Choroid plexus epithelial cell (primary cell): ENCODE results near the gene ARF1.

Source experiments
- DNase-seq: peaks from one replicate; pipeline ENCODE4 v3.0.0-alpha.2; 2010; ENCODE audit warnings: low read depth
- H3K4me3 ChIP-seq: 2 replicates; pipeline ENCODE4 v1.5.1; 2011; ENCODE audit warnings: low read depth, mild to moderate bottlenecking, control low read depth, low read length, moderate library complexity
- TF ChIP-seq, protein P1 (sequence below): conservative IDR thresholded peaks from 2 replicates; pipeline ENCODE4 v1.5.1; 2011; ENCODE audit warnings: low read depth, mild to moderate bottlenecking, control low read depth, inconsistent platforms, low read length, moderate library complexity

Gene ARF1

DNA sequence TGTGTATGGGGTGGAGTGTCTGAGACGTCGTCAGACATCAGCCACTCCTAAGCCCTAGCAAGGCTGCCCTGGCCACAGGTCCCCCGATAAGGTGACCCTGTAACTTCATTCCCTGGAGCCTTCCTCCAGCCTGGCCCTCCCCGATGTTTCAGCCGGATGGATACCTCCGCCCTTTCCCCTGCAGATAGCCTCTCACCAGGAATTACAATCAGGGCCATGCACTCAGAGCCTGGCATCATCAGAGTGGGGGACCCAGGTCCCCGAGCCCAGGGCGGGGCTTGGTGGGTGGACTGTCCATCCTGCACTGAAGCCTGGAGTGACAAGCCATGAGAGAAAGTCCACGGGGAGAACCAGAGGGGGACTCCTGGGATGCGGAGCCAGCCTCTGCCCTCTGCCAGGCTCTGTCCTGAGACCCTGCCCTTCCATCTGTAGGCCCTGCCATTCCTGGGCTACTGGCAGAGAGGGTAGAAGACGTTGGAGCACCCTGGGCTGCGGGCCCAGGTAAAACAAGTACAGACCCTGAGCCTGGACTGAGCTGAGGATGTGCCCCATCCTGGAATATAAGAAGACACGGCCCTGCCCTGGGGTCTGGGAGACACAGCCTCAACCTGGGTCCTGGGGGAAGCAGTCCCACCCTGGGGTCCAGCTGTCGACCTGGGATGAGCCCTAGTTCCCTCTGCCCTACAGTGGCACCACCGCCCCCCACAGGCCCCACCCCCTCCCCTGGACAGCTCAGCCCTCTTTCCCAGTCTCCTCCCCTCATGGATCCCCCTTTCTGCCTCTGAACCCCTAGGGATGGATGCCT is 16.8 kb upstream of the ARF1 start:
- TF ChIP-seq, protein P1, sequence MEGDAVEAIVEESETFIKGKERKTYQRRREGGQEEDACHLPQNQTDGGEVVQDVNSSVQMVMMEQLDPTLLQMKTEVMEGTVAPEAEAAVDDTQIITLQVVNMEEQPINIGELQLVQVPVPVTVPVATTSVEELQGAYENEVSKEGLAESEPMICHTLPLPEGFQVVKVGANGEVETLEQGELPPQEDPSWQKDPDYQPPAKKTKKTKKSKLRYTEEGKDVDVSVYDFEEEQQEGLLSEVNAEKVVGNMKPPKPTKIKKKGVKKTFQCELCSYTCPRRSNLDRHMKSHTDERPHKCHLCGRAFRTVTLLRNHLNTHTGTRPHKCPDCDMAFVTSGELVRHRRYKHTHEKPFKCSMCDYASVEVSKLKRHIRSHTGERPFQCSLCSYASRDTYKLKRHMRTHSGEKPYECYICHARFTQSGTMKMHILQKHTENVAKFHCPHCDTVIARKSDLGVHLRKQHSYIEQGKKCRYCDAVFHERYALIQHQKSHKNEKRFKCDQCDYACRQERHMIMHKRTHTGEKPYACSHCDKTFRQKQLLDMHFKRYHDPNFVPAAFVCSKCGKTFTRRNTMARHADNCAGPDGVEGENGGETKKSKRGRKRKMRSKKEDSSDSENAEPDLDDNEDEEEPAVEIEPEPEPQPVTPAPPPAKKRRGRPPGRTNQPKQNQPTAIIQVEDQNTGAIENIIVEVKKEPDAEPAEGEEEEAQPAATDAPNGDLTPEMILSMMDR: no peak
- H3K4me3 ChIP-seq: no peak overlapping the region
- DNase-seq: no peak

DNA sequence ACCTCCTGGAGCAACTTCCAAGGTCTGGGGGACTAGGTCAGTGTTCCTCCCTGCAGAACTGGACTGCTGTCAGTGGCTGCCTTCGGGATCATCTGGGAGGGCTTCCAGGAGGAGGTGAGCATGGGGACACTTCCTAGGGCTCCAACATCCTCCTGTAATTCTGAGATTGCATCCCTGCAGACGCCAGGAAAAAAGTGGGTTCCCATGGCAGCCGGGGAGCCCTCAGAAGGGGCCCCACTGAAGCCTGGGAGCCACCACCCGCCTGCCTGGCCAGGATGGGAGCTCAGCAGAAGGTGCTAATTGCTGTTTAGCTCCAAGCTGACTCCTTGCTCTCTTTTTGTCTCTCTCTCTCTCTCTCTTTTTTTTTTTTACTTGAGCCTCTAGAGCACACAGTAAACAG is 16.1 kb upstream of the ARF1 start:
- no peak for DNase-seq
- TF ChIP-seq, protein P1: no peak
- H3K4me3 ChIP-seq: no peak overlapping the region

- no peak for DNase-seq
- no peak overlapping the region for H3K4me3 ChIP-seq
- TF ChIP-seq, protein P1: no peak
These were observed 15.4 kb upstream of the ARF1 start for GRCh38 chr1:228066891-228067654.

- no peak for DNase-seq
- TF ChIP-seq, protein P1: no peak
- no peak overlapping the region for H3K4me3 ChIP-seq
These were observed 14.1 kb upstream of the ARF1 start for GRCh38 chr1:228068359-228068758.

- DNase-seq: no peak
- no peak overlapping the region for H3K4me3 ChIP-seq
- TF ChIP-seq, protein P1: no peak
These were observed 12.3 kb upstream of the ARF1 start for GRCh38 chr1:228070173-228070572.

DNA sequence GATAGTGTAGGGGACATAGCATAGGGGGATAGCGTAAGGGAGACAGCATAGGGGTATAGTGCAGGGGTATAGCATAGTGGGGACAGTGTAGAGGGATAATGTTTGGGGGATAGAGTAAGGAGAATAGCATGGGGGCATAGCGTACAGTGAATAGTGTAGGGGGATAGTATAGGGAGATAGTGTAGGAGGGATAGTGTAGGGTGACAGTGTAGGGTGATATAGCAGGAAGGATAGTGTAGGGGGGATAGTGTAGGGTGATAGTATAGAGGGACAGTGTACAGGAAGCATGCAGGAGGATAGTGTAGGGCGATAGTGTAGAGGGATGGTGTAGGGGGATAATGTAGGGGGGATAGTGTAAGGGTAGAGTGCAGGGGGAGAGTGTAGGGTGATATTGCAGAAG is 11.7 kb upstream of the ARF1 start:
- TF ChIP-seq, protein P1: no peak
- H3K4me3 ChIP-seq: no peak overlapping the region
- no peak for DNase-seq
